Activated CD8-positive, alpha-beta memory T cell treated with anti-CD3 and anti-CD28 coated beads, Interleukin-2, amount 50 U/mL, for 1 hour (primary cell): ENCODE data around the gene INTS7.
"Not testable (repeated sequence)": the region's sequence is repeated elsewhere in the genome, so short reads cannot be mapped to it uniquely, and the experiment has no call there.

Experiments
- DNase-seq: peaks from one replicate; pipeline ENCODE4 v3.0.0-alpha.2; 2020; ENCODE audit errors: extremely low read depth

INTS7 gene

GRCh38 chr1:211978596-211978995 is 56.8 kb downstream of the INTS7 start:
- DNase-seq: no peak

GRCh38 chr1:211975152-211975941 is 60.0 kb downstream of the INTS7 start:
- DNase-seq: no peak

DNA sequence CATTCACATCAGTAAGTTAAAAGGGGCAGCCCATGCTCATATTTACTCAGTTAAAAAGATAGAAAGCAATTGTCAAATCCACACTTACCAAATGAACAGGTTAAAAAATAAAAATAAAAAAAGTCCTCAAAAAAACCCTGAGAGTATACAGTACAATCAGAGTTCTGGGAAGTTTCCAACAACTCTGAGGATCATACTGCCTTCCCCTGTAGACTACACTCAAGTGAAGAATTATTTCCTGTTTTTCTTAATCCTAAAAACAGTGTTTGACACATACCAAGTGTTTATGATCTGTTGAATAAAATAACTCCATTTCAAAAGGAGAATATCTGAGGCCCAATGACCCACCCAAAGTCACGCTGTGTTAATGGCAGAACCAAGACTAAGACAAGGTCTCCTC is 61.8 kb downstream of the INTS7 start:
- DNase-seq: no peak

- no peak for DNase-seq
These were observed 67.0 kb downstream of the INTS7 start for GRCh38 chr1:211968200-211968834.

DNA sequence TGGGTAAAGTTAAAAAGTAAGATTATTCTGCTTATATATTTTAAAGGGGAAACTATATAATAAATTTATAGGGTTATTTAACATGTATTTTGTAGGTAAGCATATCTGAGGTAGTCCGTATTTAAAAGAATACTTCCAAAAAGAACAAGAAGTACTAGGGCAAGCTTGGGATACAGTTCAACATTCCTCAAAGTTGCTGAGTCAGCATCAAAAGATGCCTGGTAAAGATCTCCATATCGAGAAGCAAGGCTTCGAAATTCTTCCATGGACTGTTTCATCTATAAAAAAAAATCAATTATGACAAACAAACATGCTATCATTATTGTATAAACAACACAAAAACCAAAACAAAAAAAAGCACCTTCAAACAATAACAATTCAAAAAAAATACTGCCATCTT is 67.7 kb downstream of the INTS7 start:
- no peak for DNase-seq

- DNase-seq: no peak
These were observed 70.1 kb downstream of the INTS7 start for GRCh38 chr1:211965108-211965805.

DNA sequence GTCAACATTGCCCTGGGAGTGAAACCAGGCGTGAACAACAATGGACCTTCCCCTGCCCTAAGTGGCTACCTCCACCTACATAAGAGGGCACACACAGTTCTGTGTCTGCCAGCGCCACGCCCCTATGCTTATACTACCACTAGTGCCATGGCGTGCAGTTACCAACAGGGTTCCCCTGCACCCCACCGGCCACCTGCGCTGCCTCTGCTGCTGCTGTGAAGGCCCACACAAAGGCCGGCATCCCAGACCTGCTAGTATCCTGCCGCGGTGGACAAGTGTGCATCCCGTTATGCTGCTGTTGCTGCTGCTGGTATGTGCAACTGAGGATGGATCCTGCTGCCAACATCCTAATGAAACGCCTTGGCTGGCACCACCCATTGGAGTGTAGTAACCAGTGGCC is 75.7 kb downstream of the INTS7 start:
- DNase-seq: no peak

GRCh38 chr1:211959221-211959620 is 76.1 kb downstream of the INTS7 start:
- DNase-seq: no peak

DNA sequence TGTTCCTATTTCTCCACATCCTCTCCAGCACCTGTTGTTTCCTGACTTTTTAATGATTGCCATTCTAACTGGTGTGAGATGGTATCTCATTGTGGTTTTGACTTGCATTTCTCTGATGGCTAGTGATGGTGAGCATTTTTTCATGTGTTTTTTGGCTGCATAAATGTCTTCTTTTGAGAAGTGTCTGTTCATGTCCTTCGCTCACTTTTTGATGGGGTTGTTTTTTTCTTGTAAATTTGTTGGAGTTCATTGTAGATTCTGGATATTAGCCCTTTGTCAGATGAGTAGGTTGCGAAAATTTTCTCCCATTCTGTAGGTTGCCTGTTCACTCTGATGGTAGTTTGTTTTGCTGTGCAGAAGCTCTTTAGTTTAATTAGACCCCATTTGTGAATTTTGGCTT is 81.3 kb downstream of the INTS7 start:
- DNase-seq: not testable (repeated sequence)

GRCh38 chr1:211953543-211953942 is 81.8 kb downstream of the INTS7 start:
- not testable (repeated sequence) for DNase-seq

GRCh38 chr1:211952299-211952698 is 83.1 kb downstream of the INTS7 start:
- no peak for DNase-seq

- no peak for DNase-seq
These were observed 83.5 kb downstream of the INTS7 start for GRCh38 chr1:211951856-211952255.

DNA sequence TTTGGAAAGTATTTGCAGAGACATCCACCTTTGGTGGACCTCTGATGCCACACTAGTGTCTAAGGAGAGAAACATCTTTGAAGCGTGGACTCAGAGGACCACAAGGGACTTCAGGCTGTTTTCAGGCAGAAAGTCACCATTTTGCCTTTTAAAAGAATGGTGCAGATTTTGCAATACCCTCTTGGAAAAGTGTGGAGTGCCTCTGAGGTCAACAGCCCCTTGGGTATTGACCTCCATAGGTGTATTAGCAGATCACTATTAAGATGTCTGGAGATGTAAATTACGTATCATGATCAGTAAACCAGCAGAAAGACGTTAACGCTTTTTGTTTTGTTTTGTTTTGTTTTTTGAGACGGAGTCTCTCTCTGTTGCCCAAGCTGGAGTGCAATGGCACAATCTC is 87.0 kb downstream of the INTS7 start:
- no peak for DNase-seq

- DNase-seq: no peak
These were observed 87.7 kb downstream of the INTS7 start for GRCh38 chr1:211947396-211948295.

- no peak for DNase-seq
These were observed 90.4 kb downstream of the INTS7 start for GRCh38 chr1:211944733-211945500.

DNA sequence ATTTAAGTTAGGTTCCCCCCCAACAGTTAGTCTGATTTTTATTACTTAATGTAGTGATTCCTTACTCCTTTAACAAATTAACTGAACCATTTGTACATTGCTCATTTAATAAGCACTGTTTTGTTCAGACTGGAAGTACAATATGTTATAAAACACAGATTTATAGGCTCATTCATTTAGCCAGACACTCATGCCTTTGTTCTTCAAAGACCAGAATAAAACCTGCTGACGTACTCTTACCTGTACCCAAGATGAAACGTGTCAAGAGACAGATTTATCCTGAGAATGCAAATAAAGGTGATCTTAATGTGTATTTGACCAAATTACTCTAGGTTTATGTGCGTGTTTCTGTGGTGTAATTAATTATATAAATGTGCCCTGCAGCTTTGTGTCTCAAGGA is 92.8 kb downstream of the INTS7 start:
- DNase-seq: no peak

- DNase-seq: no peak
These were observed 95.4 kb downstream of the INTS7 start for GRCh38 chr1:211939876-211940468.

- DNase-seq: no peak
These were observed 96.8 kb downstream of the INTS7 start for GRCh38 chr1:211938561-211938997.

GRCh38 chr1:211937422-211937821 is 97.9 kb downstream of the INTS7 start:
- DNase-seq: not testable (repeated sequence)

DNA sequence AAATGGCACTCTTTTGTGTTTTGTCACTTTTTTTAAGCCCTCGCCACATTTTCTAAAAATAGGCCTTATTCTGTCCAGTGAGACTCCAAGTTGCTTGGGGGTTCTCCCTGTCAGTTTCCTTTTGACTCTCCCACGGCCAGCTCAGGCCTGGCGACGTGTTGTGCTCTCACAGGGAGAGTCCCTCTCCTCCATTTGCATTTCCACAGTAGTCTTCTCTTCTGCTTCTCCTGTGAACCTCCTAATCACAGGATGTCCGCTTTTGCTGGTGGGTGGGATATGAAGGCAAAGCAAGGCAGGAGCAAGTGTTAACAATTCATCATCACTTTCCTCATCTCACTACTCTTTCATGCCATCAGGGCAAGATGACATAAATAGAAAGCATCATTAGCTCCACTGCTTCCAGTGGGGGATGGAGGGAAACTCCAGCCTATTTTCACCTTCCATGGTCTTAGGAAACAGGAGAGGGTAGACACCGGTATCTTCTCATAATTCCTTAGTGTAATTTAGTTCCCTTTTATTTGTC is 99.8 kb downstream of the INTS7 start:
- no peak for DNase-seq
